Upper lobe of left lung (tissue), 6 donors: Measurements from ENCODE around the gene FOXP1. TPM values are rescaled to one million over a fixed set of nuclear protein-coding genes. Genes with fewer than 3 reads are reported as not detected.

Source experiments
- ATAC-seq, 2 donors: fragments of 200-7000 bp; cut with Tn5 transposase; one replicate each; pipeline ENCODE4 v1.9.1; 2022; ENCODE audit warnings: mild to moderate bottlenecking in 2 of 2, moderate library complexity in 2 of 2; ENCODE audit not compliant: low FRiP score in 2 of 2
- DNase-seq, 2 donors: peaks; one replicate each; pipeline ENCODE4 v3.0.0-alpha.2; 2019 to 2020
- H3K27ac ChIP-seq, 4 donors: fragments of 200-600 bp; sonication (generic); one replicate each; pipeline ENCODE4 v1.5.1; 2016 to 2019
- H3K27me3 ChIP-seq, 4 donors: fragments of 200-600 bp; sonication (generic); one replicate each; pipeline ENCODE4 v1.5.1; 2017 to 2019
- H3K36me3 ChIP-seq, 4 donors: fragments of 200-600 bp; sonication (generic); one replicate each; pipeline ENCODE4 v1.5.1; 2016 to 2019
- H3K4me1 ChIP-seq, 4 donors: fragments of 200-600 bp; sonication (generic); one replicate each; pipeline ENCODE4 v1.5.1; 2018 to 2019
- H3K4me3 ChIP-seq, 4 donors: fragments of 200-600 bp; sonication (generic); one replicate each; pipeline ENCODE4 v1.5.1; 2017 to 2019; ENCODE audit warnings: mild to moderate bottlenecking in 2 of 4, moderate library complexity in 1 of 4
- H3K9me3 ChIP-seq, 4 donors: fragments of 200-600 bp; sonication (generic); one replicate each; pipeline ENCODE4 v1.5.1; 2018 to 2019
- CTCF ChIP-seq, 6 experiments: fragments of 450-650 bp in 4 of 6; fragments of 200-600 bp in 2 of 6; sonication (generic) in 2 of 6; IDR thresholded peaks; one replicate each; pipeline ENCODE4 v1.5.1; 2016 to 2019; ENCODE audit warnings: antibody characterized with exemption in 6 of 6
- EP300 ChIP-seq, 4 donors: sonication (generic); formaldehyde crosslinking; IDR thresholded peaks; one replicate each; pipeline ENCODE4 v1.5.1; 2017; ENCODE audit warnings: antibody characterized with exemption in 4 of 4, control low read depth in 2 of 4
- POLR2A ChIP-seq, 4 donors: fragments of 450-650 bp; IDR thresholded peaks; one replicate each; pipeline ENCODE4 v1.5.1; 2016 to 2017; ENCODE audit warnings: antibody characterized with exemption in 4 of 4, mild to moderate bottlenecking in 2 of 4
- POLR2AphosphoS5 ChIP-seq, 2 donors: sonication (generic); formaldehyde crosslinking; IDR thresholded peaks; one replicate each; pipeline ENCODE4 v1.5.1; 2017; ENCODE audit warnings: antibody characterized with exemption in 2 of 2
- WGBS, 2 donors: methylation state at CpG; one replicate each; pipeline ENCODE4 v1.1.5; 2017 to 2018; 5-methylcytosine and 5-hydroxymethylcytosine counted together
- total RNA-seq, 6 donors: library from RNA; depleted of rRNA in 4 of 6; stranded (reverse); fragments of >200 nt in 4 of 6; gene quantifications; one replicate each; pipeline versions ENCODE4 v1.1.0 to v1.2.1, GENCODE V29; 2016 to 2021
- donor health status: DM: no; HTN: no; CAD: no; lungs with moderate emphysema.
- donor health status: DM: no; HTN: yes; CAD: no; lungs with severe emphysema.

FOXP1 gene
- total RNA-seq, 6 donors from 2014 or later: 103 to 248 (median 134) TPM

- no peak overlapping the region for H3K4me3 ChIP-seq
- 81 to 82% methylated on average over 5 of the region's 5 CpGs for WGBS, 2 donors
- no peak overlapping the region for H3K27ac ChIP-seq
- no peak for TF ChIP-seq EP300 (IDR thresholded peaks at IDR 0.05)
- no peak for TF ChIP-seq POLR2A (IDR thresholded peaks at IDR 0.05)
- TF ChIP-seq POLR2AphosphoS5 (IDR thresholded peaks at IDR 0.05): no peak
- TF ChIP-seq CTCF (IDR thresholded peaks at IDR 0.05): no peak
- H3K4me1 ChIP-seq: peaks cover 0 to 14% (median 6%) of the 10 kb centered on the region in 4 donors
- no peaks in the 10 kb centered on the region for H3K36me3 ChIP-seq
- H3K27me3 ChIP-seq: no peaks in the 10 kb centered on the region
- ATAC-seq (no peak), DNase-seq (no peak)
- H3K9me3 ChIP-seq: no peaks in the 10 kb centered on the region
These were observed 345.9 kb downstream of the FOXP1 start for GRCh38 chr3:71237672-71238071.

GRCh38 chr3:71235846-71236245 is 347.7 kb downstream of the FOXP1 start:
- DNase-seq (no peak), ATAC-seq (no peak)
- TF ChIP-seq POLR2A (IDR thresholded peaks at IDR 0.05) (no peak), POLR2AphosphoS5 (IDR thresholded peaks at IDR 0.05) (no peak), EP300 (IDR thresholded peaks at IDR 0.05) (no peak), CTCF (IDR thresholded peaks at IDR 0.05) (no peak)
- Histone ChIP-seq H3K36me3 (no peaks in the 10 kb centered on the region), H3K9me3 (no peaks in the 10 kb centered on the region), H3K4me3 (no peak overlapping the region), H3K4me1 (peaks cover 0 to 14% (median 6%) of the 10 kb centered on the region in 4 donors), H3K27ac (no peak overlapping the region), H3K27me3 (no peaks in the 10 kb centered on the region)
- 90 to 97% methylated on average over 3 of the region's 3 CpGs for WGBS, 2 donors

- Histone ChIP-seq H3K4me3 (no peak overlapping the region), H3K27ac (no peak overlapping the region), H3K27me3 (no peaks in the 10 kb centered on the region), H3K4me1 (peaks cover 0 to 9% (median 5%) of the 10 kb centered on the region in 4 donors), H3K36me3 (no peaks in the 10 kb centered on the region), H3K9me3 (no peaks in the 10 kb centered on the region)
- WGBS, 2 donors: 87 to 93% methylated on average over 3 of the region's 3 CpGs
- ATAC-seq: no peak
- no peak for TF ChIP-seq POLR2AphosphoS5 (IDR thresholded peaks at IDR 0.05)
- TF ChIP-seq CTCF (IDR thresholded peaks at IDR 0.05): no peak
- no peak for TF ChIP-seq EP300 (IDR thresholded peaks at IDR 0.05)
- no peak for TF ChIP-seq POLR2A (IDR thresholded peaks at IDR 0.05)
- no peak for DNase-seq
These were observed 350.6 kb downstream of the FOXP1 start for GRCh38 chr3:71232895-71233294.

- Histone ChIP-seq H3K4me1 (peaks cover 0 to 5% (median 2%) of the 10 kb centered on the region in 4 donors), H3K36me3 (no peaks in the 10 kb centered on the region), H3K27ac (no peak overlapping the region), H3K27me3 (no peaks in the 10 kb centered on the region), H3K9me3 (no peaks in the 10 kb centered on the region), H3K4me3 (no peak overlapping the region)
- TF ChIP-seq POLR2A (IDR thresholded peaks at IDR 0.05) (no peak), POLR2AphosphoS5 (IDR thresholded peaks at IDR 0.05) (no peak), CTCF (IDR thresholded peaks at IDR 0.05) (no peak), EP300 (IDR thresholded peaks at IDR 0.05) (no peak)
- no peak for ATAC-seq
- WGBS, 2 donors: 63 to 95% methylated on average over 3 of the region's 3 CpGs
- DNase-seq: no peak
These were observed 351.3 kb downstream of the FOXP1 start for GRCh38 chr3:71232175-71232679.

- H3K4me3 ChIP-seq: no peak overlapping the region
- DNase-seq: no peak
- TF ChIP-seq POLR2A (IDR thresholded peaks at IDR 0.05) (no peak), POLR2AphosphoS5 (IDR thresholded peaks at IDR 0.05) (no peak)
- ATAC-seq: no peak
- peaks cover 0 to 11% (median 4%) of the 10 kb centered on the region in 4 donors for H3K4me1 ChIP-seq
- no peak overlapping the region for H3K27ac ChIP-seq
- H3K36me3 ChIP-seq: no peaks in the 10 kb centered on the region
- H3K27me3 ChIP-seq: no peaks in the 10 kb centered on the region
- 69 to 70% methylated on average over 4 of the region's 4 CpGs for WGBS, 2 donors
- H3K9me3 ChIP-seq: no peaks in the 10 kb centered on the region
These were observed 351.8 kb downstream of the FOXP1 start for GRCh38 chr3:71231680-71232079.
